NCI-H2227 (cell line): ENCODE data around the gene SPATS2.

Experiments
- DNase-seq: peaks from one replicate; lab custom pipeline; 2025; ENCODE audit not compliant: unreplicated experiment; lab: John Stamatoyannopoulos, UW

Gene SPATS2

GRCh38 chr12:49552014-49552413, 184.8 kb downstream of the SPATS2 start:
- DNase-seq: no peak

DNA sequence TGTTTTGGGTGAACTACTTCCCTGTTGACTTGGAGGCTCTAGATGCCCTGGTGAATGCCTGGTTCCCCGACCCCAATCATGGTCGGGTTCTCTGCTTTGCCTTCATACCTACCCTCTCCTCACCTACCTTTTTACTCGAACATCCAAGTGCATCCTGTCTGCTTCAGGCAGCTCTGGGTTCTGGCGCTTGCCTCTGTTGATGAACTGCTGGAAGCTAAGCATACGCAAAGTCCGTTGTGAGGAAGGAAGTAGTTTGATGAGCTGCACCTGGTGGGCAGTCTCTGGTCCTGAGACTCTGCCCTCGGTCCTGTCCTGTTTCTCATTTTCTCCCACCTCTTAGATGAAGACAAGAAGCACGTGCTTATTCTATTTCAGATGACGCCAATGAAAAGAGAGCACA, 185.2 kb downstream of the SPATS2 start:
- no peak for DNase-seq

DNA sequence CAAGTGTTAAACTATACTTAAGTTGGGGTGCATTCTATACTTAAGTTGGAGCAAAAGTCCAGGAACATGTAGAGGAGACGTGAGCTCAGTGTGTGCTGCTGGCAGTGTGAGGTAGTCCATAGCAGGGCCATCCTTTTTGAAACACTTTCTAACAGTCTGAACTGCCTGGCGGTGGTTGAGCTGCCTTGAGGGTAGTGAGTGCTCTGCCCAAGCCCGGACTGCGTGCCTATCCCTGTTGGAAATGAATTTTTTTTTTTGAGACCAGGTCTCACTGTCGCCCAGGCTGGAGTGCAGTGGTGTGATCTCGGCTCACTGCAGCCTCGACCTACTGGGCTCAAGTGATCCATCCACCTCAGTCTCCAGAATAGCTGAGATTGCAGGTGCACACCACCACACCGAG, 185.6 kb downstream of the SPATS2 start:
- DNase-seq: no peak

DNA sequence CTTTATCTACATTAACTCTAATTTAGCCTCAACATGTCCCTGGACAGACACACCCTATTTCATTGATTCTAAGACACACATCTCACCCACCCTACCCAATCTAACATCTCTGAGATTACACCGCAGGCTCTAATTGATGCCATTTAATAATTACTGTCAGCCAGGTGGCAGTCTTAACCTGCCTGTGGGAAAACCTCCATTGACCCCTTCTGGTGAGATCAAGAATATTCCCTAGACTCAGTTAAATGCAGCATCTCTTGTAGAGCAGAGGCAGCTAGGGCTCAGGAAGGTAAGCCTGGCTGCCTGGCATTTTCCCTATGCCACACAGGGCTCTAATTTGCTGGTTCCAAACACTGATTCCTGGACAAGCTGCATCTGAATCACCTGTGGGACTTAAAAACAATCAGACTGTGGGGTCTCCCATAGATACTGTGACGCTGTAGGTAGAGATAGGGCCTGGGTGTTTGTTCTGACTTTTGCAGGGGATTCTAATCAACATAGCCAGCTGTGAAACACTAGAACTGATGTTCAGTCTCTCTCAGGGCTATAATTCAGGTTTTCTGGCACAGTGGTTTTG, 186.3 kb downstream of the SPATS2 start:
- DNase-seq: peak; percentile 43

DNA sequence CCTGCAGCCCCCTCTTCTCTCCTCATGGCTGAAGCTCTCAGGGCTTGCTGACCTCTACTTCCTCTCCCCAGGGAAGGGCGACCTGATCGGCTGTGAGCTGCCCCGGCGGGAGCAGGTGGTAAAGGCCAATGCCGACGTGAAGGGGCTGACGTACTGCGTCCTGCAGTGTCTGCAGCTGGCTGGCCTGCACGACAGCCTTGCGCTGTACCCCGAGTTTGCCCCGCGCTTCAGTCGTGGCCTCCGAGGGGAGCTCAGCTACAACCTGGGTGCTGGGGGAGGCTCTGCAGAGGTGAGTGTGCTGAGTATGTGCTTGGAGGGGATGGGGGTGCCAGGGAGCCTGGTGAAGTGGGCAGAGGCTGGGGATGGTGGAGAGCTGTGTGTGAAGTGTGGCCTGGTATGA, 187.0 kb downstream of the SPATS2 start:
- no peak for DNase-seq

- DNase-seq: no peak
These were observed 188.5 kb downstream of the SPATS2 start for GRCh38 chr12:49555631-49556390.

- DNase-seq: no peak
These were observed 189.3 kb downstream of the SPATS2 start for GRCh38 chr12:49556391-49557186.

GRCh38 chr12:49557187-49557916, 190.1 kb downstream of the SPATS2 start:
- DNase-seq: no peak

DNA sequence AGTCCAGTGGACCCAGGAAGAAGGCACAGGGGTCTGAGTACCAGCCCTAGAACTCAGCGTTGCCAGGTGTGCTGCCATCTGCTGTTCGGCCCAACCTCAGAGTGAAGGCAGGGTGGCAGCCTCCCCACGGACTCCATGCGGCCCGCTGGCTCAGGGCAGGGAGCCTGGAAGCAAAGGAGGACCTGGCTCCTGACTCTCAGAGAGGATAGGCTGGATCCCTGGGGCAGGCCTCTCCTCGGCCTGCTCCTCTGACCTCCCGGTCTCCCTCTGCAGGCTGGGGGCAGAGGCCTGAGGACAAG, 190.6 kb downstream of the SPATS2 start:
- DNase-seq: no peak

DNA sequence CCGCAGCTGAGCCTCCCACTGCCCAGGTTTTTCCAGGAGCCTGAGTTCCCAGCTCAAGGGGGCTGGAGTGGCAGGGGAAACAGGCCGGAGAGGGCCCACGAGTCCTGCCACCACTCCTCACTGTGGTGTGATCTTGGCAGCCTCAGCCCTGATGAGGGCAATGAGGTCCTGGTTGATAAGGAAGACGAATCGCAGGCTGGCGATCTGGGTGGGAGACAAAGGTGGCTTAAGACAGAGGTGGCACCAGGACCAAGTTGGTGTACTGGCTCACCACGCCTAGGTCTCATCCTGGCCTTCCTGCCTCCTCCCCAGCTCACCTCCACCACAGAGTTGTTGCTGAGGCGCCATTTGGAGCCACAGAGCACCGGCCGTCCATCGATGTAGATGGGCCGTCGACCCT, 191.3 kb downstream of the SPATS2 start:
- no peak for DNase-seq

- no peak for DNase-seq
These were observed 191.9 kb downstream of the SPATS2 start for GRCh38 chr12:49559011-49559675.

GRCh38 chr12:49560695-49561094, 193.4 kb downstream of the SPATS2 start:
- no peak for DNase-seq

- DNase-seq: no peak
These were observed 195.0 kb downstream of the SPATS2 start for GRCh38 chr12:49562233-49562632.

DNA sequence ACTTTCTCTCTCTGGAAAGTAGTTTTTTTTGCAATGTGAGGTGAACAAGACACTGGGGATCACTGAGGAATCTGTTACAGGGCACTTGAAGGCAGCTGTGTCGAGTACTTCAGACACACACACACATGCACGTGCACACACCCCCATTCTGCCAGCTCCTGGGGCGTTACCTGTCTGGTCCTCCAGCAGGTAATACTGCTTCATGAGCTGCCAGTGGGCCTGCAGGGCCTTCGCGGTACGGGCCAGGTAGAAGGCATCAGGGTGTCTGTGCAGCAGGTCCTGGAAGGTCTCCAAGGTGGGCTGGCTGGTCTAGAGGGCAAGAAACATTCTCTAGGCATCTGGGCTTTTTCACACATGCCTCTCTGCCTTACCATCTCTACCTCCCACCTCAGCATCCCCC, 195.6 kb downstream of the SPATS2 start:
- DNase-seq: no peak

- no peak for DNase-seq
These were observed 196.9 kb downstream of the SPATS2 start for GRCh38 chr12:49563951-49564685.

DNA sequence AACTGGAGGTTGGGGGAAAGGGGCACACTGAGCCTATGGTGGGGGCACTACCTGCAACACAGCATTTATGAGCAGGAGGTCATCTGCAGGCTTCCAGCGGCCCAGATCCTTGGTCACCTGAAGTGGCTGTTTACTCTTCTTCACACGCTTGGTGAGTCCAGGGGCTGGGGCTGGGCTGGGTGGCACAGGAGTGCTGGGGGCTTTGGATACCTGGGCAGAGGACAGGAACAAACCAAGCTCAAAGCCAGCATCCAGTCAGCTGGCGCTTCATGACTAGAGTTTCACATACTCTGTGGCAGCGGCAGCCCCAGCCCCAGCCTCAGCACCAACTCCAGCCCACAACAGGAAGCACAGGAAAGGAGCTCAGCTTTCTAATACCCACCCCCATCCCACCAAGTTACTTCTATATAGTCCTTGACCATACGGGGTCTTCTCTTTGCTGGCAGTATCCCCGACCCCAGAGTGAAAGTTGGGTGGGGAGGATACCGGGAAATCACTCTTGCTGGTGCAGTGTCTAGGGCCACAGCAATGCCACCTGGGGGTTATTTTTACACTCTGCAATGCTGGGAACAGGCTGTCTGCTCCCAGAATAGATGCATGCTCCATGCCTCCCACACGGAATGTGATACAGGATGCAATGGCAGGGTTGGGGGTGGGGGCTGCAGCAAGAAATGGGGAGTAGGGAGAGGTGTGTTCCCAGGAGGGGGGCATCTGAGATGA, 197.6 kb downstream of the SPATS2 start:
- no peak for DNase-seq

GRCh38 chr12:49565406-49566265, 198.4 kb downstream of the SPATS2 start:
- DNase-seq: no peak

DNA sequence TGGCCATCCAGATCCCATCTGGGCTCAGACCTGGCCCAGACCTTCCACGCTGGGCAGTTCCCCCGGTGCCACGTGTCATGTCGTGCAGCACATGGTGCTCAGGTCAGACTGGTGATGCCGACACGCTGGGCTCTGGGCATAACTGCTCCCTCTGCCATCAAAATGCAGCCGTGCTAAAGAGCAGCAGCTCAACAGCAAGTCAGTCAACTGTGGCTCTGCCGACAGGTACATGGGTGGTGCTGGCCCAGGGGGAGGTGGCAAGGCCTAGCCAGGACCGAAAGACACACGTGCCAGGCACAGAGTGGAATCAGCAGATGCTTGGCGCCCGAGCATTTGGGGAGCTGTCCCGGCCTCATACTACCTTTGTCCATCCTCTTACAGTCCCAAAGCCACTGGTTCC, 199.1 kb downstream of the SPATS2 start:
- DNase-seq: no peak

GRCh38 chr12:49567302-49567610, 200.0 kb downstream of the SPATS2 start:
- DNase-seq: no peak
